HepG2 (cell line): ENCODE data around the gene RGS19. TPM values are rescaled to one million over a fixed set of nuclear protein-coding genes. Genes with fewer than 3 reads are reported as not detected.
A peak's percentile ranks its signal among the peaks of the same experiment; 100 is the strongest.

Source experiments
- FLYWCH1 ChIP-seq: sonication (generic); formaldehyde crosslinking; IDR thresholded peaks from 2 replicates; pipeline ENCODE4 v1.8.1; 2023; ENCODE audit warnings: mild to moderate bottlenecking, missing genetic modification reagents
- NFE2L1 ChIP-seq: sonication (generic); formaldehyde crosslinking; IDR thresholded peaks from 2 replicates; pipeline ENCODE4 v1.4.0; 2020; ENCODE audit warnings: missing genetic modification reagents, mild to moderate bottlenecking, borderline replicate concordance
- NFIB ChIP-seq: sonication (generic); formaldehyde crosslinking; IDR thresholded peaks from 2 replicates; pipeline ENCODE4 v1.9.0; 2021; ENCODE audit warnings: missing genetic modification reagents, mild to moderate bottlenecking, borderline replicate concordance
- SAFB2 ChIP-seq: sonication (generic); formaldehyde crosslinking; IDR thresholded peaks from 2 replicates; pipeline ENCODE4 v1.5.1; 2020; ENCODE audit warnings: missing genetic modification reagents, low read depth, mild to moderate bottlenecking, borderline replicate concordance
- ZBTB3 ChIP-seq: sonication (generic); formaldehyde crosslinking; IDR thresholded peaks from 2 replicates; pipeline ENCODE4 v1.4.0; 2020; ENCODE audit warnings: low read depth, mild to moderate bottlenecking, moderate library complexity, missing genetic modification reagents, borderline replicate concordance
- ZNF33B ChIP-seq: sonication (generic); formaldehyde crosslinking; IDR thresholded peaks from 2 replicates; pipeline ENCODE4 v1.5.1; 2020; ENCODE audit warnings: mild to moderate bottlenecking, missing genetic modification reagents
- ZNF614 ChIP-seq: IDR thresholded peaks from 2 replicates; pipeline ENCODE4 v1.6.1; 2018; ENCODE audit warnings: missing biosample characterization, missing genetic modification reagents, inconsistent platforms, borderline replicate concordance
- ZNF7 ChIP-seq: IDR thresholded peaks from 2 replicates; pipeline ENCODE4 v1.6.1; 2016; ENCODE audit warnings: missing biosample characterization, missing genetic modification reagents
- ZNF841 ChIP-seq: sonication (generic); formaldehyde crosslinking; IDR thresholded peaks from 2 replicates; pipeline ENCODE4 v1.8.1; 2023; ENCODE audit warnings: missing genetic modification reagents, borderline replicate concordance
- polyA plus RNA-seq, 8 experiments: library from polyadenylated mRNA; depleted of rRNA in 3 of 8; stranded (reverse) in 7 of 8; unstranded in 1 of 8; fragments of >200 nt; fragmentation: Illumina TruSeq in 4 of 8; extraction: Trizol in 4 of 8; gene quantifications; 2 replicates each; pipeline versions ENCODE4 v1.2.1 to v1.2.3, GENCODE V29; 2011 to 2016; ENCODE audit warnings: low read depth in 4 of 8, missing spikeins in 1 of 8, mixed read lengths in 1 of 8; ENCODE audit not compliant: insufficient read depth in 1 of 8
- total RNA-seq, 5 experiments: library from RNA; depleted of rRNA; stranded (reverse); fragments of >200 nt; fragmentation: Illumina TruSeq; extraction: Trizol; gene quantifications; 2 replicates each; pipeline ENCODE4 v1.2.3, GENCODE V29; 2016; ENCODE audit warnings: low read depth in 1 of 5
- TF ChIP-seq, protein P1 (sequence below), 2 experiments: sonication (generic) in 1 of 2; formaldehyde crosslinking in 1 of 2; IDR thresholded peaks; 2 replicates each; pipeline versions ENCODE4 v1.4.0 to v1.6.1; 2018 to 2020; ENCODE audit warnings: missing genetic modification reagents in 2 of 2, borderline replicate concordance in 1 of 2, low read depth in 1 of 2, mild to moderate bottlenecking in 1 of 2, missing biosample characterization in 1 of 2
- TF ChIP-seq, protein P2 (sequence below): sonication (generic); formaldehyde crosslinking; IDR thresholded peaks from 2 replicates; pipeline ENCODE4 v1.4.0; 2020; ENCODE audit warnings: missing genetic modification reagents
- TF ChIP-seq, protein P3 (sequence below): sonication (generic); formaldehyde crosslinking; conservative IDR thresholded peaks from 2 replicates; pipeline ENCODE4 v1.4.0; 2020; ENCODE audit warnings: mild to moderate bottlenecking, missing genetic modification reagents, moderate library complexity
- TF ChIP-seq, protein P4 (sequence below): sonication (generic); formaldehyde crosslinking; IDR thresholded peaks from 2 replicates; pipeline ENCODE4 v1.4.0; 2020; ENCODE audit warnings: missing genetic modification reagents, borderline replicate concordance
- TF ChIP-seq, protein P5 (sequence below): fragments of 450-650 bp; IDR thresholded peaks from 2 replicates; pipeline ENCODE4 v1.6.1; 2017

RGS19 gene
- total and polyA plus RNA-seq, 2 of the 13 experiments (the other 11 are each of a cell fraction or from before 2014, with no cell fraction given) = 10.7 to 11.9 TPM

DNA sequence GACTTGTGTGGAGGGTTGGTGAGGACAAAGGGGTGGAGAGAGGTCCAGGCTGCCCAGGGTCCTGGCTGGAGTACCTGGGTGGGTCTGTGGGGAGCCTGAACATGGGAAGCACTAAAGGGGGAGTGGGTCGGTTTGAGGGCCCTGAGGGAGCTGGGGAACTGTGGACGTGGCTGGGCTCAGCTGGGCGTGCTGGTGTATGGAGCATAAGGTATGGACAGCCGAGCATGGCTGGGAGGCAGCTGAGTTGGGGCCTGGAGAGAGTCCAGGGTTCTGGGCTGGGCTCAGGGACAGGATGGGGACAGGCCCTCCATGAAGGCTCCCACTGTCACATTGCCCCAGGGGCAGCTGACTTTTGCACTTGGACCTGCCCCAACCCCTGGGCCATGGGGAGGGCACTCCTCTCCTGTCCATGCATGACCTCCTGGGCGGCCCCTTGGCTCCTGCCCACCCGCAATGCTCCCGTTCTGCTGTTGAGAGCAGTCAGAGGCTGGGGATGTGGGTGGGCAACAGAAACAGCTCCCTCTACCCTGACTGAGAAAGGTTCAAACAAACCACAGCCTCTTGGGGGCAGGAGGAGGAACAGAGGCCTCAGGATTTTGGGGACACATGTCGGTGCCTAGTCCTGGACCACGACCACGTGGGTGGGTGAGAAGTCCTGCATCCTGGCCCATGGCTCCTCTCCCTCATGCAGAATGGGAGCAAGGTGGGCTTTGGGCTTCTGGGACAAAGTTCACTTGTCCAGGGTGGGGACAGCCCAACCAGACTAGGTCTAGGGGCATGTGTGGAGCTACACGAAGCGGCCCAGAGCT is 38.9 kb downstream of the RGS19 start (continued):
- TF ChIP-seq, protein P1, sequence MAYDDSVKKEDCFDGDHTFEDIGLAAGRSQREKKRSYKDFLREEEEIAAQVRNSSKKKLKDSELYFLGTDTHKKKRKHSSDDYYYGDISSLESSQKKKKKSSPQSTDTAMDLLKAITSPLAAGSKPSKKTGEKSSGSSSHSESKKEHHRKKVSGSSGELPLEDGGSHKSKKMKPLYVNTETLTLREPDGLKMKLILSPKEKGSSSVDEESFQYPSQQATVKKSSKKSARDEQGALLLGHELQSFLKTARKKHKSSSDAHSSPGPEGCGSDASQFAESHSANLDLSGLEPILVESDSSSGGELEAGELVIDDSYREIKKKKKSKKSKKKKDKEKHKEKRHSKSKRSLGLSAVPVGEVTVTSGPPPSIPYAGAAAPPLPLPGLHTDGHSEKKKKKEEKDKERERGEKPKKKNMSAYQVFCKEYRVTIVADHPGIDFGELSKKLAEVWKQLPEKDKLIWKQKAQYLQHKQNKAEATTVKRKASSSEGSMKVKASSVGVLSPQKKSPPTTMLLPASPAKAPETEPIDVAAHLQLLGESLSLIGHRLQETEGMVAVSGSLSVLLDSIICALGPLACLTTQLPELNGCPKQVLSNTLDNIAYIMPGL (CRISPR knock-in tag; IDR thresholded peaks at IDR 0.05; ENCODE audit: borderline replicate concordance in 1 of 2, low read depth in 1 of 2) = peak; percentile 3 to 14; a peak in 1 of 4 replicates
- TF ChIP-seq FLYWCH1 (CRISPR knock-in tag) = peak; percentile 72; the same call in 1 of the 2 replicates
- TF ChIP-seq, protein P2, sequence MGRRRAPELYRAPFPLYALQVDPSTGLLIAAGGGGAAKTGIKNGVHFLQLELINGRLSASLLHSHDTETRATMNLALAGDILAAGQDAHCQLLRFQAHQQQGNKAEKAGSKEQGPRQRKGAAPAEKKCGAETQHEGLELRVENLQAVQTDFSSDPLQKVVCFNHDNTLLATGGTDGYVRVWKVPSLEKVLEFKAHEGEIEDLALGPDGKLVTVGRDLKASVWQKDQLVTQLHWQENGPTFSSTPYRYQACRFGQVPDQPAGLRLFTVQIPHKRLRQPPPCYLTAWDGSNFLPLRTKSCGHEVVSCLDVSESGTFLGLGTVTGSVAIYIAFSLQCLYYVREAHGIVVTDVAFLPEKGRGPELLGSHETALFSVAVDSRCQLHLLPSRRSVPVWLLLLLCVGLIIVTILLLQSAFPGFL (CRISPR knock-in tag) = 0 out of 2 replicates have a peak, but pooled peaks have one; percentile 65
- TF ChIP-seq NFIB (CRISPR knock-in tag) = 0 out of 2 replicates have a peak, but pooled peaks have one; percentile 10
- no peak for TF ChIP-seq ZNF841 (CRISPR knock-in tag)
- TF ChIP-seq, protein P3, sequence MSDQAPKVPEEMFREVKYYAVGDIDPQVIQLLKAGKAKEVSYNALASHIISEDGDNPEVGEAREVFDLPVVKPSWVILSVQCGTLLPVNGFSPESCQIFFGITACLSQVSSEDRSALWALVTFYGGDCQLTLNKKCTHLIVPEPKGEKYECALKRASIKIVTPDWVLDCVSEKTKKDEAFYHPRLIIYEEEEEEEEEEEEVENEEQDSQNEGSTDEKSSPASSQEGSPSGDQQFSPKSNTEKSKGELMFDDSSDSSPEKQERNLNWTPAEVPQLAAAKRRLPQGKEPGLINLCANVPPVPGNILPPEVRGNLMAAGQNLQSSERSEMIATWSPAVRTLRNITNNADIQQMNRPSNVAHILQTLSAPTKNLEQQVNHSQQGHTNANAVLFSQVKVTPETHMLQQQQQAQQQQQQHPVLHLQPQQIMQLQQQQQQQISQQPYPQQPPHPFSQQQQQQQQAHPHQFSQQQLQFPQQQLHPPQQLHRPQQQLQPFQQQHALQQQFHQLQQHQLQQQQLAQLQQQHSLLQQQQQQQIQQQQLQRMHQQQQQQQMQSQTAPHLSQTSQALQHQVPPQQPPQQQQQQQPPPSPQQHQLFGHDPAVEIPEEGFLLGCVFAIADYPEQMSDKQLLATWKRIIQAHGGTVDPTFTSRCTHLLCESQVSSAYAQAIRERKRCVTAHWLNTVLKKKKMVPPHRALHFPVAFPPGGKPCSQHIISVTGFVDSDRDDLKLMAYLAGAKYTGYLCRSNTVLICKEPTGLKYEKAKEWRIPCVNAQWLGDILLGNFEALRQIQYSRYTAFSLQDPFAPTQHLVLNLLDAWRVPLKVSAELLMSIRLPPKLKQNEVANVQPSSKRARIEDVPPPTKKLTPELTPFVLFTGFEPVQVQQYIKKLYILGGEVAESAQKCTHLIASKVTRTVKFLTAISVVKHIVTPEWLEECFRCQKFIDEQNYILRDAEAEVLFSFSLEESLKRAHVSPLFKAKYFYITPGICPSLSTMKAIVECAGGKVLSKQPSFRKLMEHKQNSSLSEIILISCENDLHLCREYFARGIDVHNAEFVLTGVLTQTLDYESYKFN (CRISPR knock-in tag) = peak; percentile 44; the same call in 1 of the 2 replicates
- TF ChIP-seq ZBTB3 (CRISPR knock-in tag) = no peak
- TF ChIP-seq, protein P4, sequence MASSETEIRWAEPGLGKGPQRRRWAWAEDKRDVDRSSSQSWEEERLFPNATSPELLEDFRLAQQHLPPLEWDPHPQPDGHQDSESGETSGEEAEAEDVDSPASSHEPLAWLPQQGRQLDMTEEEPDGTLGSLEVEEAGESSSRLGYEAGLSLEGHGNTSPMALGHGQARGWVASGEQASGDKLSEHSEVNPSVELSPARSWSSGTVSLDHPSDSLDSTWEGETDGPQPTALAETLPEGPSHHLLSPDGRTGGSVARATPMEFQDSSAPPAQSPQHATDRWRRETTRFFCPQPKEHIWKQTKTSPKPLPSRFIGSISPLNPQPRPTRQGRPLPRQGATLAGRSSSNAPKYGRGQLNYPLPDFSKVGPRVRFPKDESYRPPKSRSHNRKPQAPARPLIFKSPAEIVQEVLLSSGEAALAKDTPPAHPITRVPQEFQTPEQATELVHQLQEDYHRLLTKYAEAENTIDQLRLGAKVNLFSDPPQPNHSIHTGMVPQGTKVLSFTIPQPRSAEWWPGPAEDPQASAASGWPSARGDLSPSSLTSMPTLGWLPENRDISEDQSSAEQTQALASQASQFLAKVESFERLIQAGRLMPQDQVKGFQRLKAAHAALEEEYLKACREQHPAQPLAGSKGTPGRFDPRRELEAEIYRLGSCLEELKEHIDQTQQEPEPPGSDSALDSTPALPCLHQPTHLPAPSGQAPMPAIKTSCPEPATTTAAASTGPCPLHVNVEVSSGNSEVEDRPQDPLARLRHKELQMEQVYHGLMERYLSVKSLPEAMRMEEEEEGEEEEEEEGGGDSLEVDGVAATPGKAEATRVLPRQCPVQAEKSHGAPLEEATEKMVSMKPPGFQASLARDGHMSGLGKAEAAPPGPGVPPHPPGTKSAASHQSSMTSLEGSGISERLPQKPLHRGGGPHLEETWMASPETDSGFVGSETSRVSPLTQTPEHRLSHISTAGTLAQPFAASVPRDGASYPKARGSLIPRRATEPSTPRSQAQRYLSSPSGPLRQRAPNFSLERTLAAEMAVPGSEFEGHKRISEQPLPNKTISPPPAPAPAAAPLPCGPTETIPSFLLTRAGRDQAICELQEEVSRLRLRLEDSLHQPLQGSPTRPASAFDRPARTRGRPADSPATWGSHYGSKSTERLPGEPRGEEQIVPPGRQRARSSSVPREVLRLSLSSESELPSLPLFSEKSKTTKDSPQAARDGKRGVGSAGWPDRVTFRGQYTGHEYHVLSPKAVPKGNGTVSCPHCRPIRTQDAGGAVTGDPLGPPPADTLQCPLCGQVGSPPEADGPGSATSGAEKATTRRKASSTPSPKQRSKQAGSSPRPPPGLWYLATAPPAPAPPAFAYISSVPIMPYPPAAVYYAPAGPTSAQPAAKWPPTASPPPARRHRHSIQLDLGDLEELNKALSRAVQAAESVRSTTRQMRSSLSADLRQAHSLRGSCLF (CRISPR knock-in tag) = no peak
- TF ChIP-seq ZNF33B = peak; percentile 0; the same call in 1 of the 2 replicates
- TF ChIP-seq, protein P5, sequence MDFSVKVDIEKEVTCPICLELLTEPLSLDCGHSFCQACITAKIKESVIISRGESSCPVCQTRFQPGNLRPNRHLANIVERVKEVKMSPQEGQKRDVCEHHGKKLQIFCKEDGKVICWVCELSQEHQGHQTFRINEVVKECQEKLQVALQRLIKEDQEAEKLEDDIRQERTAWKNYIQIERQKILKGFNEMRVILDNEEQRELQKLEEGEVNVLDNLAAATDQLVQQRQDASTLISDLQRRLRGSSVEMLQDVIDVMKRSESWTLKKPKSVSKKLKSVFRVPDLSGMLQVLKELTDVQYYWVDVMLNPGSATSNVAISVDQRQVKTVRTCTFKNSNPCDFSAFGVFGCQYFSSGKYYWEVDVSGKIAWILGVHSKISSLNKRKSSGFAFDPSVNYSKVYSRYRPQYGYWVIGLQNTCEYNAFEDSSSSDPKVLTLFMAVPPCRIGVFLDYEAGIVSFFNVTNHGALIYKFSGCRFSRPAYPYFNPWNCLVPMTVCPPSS = no peak
- peak; percentile 39; the same call in 1 of the 2 replicates for TF ChIP-seq ZNF7
- 0 out of 2 replicates have a peak, but pooled peaks have one; percentile 14 for TF ChIP-seq ZNF614 (CRISPR knock-in tag)
- no peak for TF ChIP-seq NFE2L1 (CRISPR knock-in tag)
- no peak for TF ChIP-seq SAFB2 (CRISPR knock-in tag)
